ENCODE results near the gene QKI. TPM values are rescaled to one million over a fixed set of nuclear protein-coding genes. Genes with fewer than 3 reads are reported as not detected.

Gene QKI
- total RNA-seq, 1 donor from 2014 or later, result 290 TPM

DNA sequence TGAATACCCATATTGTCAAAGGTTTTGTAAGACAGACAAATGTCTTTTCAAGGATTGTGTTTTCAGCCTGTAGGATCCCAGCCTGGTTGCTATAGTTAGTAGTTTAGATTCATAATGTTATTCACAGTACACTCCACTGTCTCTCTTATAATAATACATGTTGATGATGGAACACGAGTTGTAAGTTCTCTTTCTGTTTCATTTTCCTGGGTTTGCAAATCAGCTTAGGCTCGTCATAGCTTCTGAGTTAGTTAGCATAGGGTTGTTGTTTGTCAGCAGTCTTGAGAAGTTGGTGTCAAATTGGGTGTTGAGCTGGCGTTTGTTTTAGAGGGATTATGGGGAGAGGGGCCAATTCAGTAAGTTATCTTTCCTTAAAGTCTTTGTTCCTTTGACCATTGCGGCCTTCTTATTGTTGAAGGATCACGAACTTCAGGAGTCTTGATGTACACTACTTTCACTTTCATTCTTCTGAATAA lies 45.8 kb downstream of the QKI start:
- peak overlapping the region; percentile 90 for H3K27ac Mint-ChIP-seq (ENCODE audit: unreplicated experiment)
- no peak for TF ChIP-seq CTCF (IDR thresholded peaks at IDR 0.05)
- DNase-seq (ENCODE audit: extremely low spot score, unreplicated experiment), result no peak
- peaks cover 70% of the 10 kb centered on the region for H3K4me1 Mint-ChIP-seq (ENCODE audit: unreplicated experiment)
- H3K4me3 Mint-ChIP-seq (ENCODE audit: unreplicated experiment), result peak overlapping the region; percentile 65
- no peaks in the 10 kb centered on the region for H3K9me3 Mint-ChIP-seq (ENCODE audit: unreplicated experiment)
- H3K27me3 Mint-ChIP-seq (ENCODE audit: unreplicated experiment), result no peaks in the 10 kb centered on the region
- peaks cover 59% of the 10 kb centered on the region for H3K36me3 Mint-ChIP-seq (ENCODE audit: unreplicated experiment)

GRCh38 chr6:163461696-163462095 lies 47.2 kb downstream of the QKI start:
- Mint-ChIP-seq H3K4me3 (ENCODE audit: unreplicated experiment) (no peak overlapping the region), H3K9me3 (ENCODE audit: unreplicated experiment) (no peaks in the 10 kb centered on the region), H3K4me1 (ENCODE audit: unreplicated experiment) (peaks cover 76% of the 10 kb centered on the region), H3K27ac (ENCODE audit: unreplicated experiment) (peak overlapping the region; percentile 90), H3K36me3 (ENCODE audit: unreplicated experiment) (peaks cover 53% of the 10 kb centered on the region), H3K27me3 (ENCODE audit: unreplicated experiment) (no peaks in the 10 kb centered on the region)
- DNase-seq (ENCODE audit: extremely low spot score, unreplicated experiment), result no peak
- TF ChIP-seq CTCF (IDR thresholded peaks at IDR 0.05), result no peak

DNA sequence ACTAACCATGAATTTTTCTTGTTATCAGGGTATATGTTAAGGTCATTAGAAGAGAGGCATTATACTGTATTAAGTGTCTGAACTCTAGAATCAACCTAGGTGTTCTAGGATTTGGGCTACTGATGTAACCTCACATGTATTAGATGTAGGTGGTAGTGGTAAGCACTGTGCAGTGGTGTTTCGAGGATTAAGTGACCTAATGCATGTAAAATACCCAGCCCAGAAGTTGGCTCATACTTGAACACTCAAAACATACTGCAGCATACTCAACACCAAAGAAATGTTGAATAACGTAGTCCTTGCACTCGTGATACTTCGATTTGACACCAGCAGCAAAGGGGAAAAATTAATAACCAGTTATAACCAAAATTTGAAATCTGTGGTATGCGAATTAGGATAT lies 48.7 kb downstream of the QKI start:
- Mint-ChIP-seq H3K27me3 (ENCODE audit: unreplicated experiment) (no peaks in the 10 kb centered on the region), H3K4me3 (ENCODE audit: unreplicated experiment) (no peak overlapping the region), H3K9me3 (ENCODE audit: unreplicated experiment) (peaks cover 2% of the 10 kb centered on the region), H3K27ac (ENCODE audit: unreplicated experiment) (no peak overlapping the region), H3K4me1 (ENCODE audit: unreplicated experiment) (peaks cover 76% of the 10 kb centered on the region), H3K36me3 (ENCODE audit: unreplicated experiment) (peaks cover 45% of the 10 kb centered on the region)
- DNase-seq (ENCODE audit: extremely low spot score, unreplicated experiment), result no peak
- no peak for TF ChIP-seq CTCF (IDR thresholded peaks at IDR 0.05)

DNA sequence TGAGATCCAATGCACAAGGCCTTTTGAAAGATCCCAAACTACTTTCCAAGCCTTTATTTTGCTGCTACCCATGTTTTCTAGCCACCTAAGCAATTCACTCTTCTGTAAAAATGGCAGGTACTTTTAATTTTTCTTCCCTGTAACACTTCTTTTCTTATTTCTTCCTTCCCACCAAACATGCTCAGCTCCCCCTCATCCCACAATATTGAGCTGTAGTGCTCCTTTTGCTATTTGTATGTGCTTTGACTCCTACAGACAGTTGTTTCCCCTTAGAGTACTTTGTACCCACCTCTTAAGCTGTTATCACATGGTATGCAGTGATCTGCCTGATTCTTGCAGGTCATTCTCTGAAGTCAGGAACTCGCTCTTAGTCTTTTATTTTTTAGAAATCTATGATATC lies 49.3 kb downstream of the QKI start:
- H3K36me3 Mint-ChIP-seq (ENCODE audit: unreplicated experiment), result peaks cover 49% of the 10 kb centered on the region
- no peak overlapping the region for H3K4me3 Mint-ChIP-seq (ENCODE audit: unreplicated experiment)
- TF ChIP-seq CTCF (IDR thresholded peaks at IDR 0.05), result no peak
- peaks cover 76% of the 10 kb centered on the region for H3K4me1 Mint-ChIP-seq (ENCODE audit: unreplicated experiment)
- H3K27me3 Mint-ChIP-seq (ENCODE audit: unreplicated experiment), result no peaks in the 10 kb centered on the region
- H3K27ac Mint-ChIP-seq (ENCODE audit: unreplicated experiment), result no peak overlapping the region
- no peak for DNase-seq (ENCODE audit: extremely low spot score, unreplicated experiment)
- peaks cover 4% of the 10 kb centered on the region for H3K9me3 Mint-ChIP-seq (ENCODE audit: unreplicated experiment)

DNA sequence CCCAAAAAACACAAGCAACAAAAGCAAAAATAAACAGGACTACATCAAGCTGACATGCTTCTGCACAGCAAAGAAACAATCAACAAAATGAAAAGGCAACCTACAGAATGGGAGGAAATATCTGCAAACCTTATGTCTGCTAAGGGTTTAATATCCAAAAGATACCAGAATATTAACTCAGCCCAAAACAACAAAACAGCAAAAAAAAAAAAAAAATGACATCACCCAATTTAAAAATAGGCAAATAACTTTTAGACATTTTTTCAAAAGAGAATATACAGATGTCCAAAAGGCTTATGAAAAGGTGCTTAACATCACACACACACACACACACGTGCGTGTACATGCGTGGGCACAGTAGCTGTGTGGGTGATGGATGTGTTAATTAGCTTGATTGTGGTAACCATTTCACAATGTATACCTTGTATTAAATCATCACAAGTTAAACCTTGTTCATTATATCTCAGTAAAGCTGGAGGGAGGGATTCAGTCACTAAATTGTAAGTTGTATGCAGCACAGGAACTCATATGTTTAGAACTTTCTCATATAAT lies 52.4 kb downstream of the QKI start:
- Mint-ChIP-seq H3K4me3 (ENCODE audit: unreplicated experiment) (no peak overlapping the region), H3K27me3 (ENCODE audit: unreplicated experiment) (no peaks in the 10 kb centered on the region), H3K36me3 (ENCODE audit: unreplicated experiment) (peaks cover 63% of the 10 kb centered on the region), H3K27ac (ENCODE audit: unreplicated experiment) (peak overlapping the region; percentile 53), H3K4me1 (ENCODE audit: unreplicated experiment) (peaks cover 57% of the 10 kb centered on the region), H3K9me3 (ENCODE audit: unreplicated experiment) (peaks cover 27% of the 10 kb centered on the region)
- no peak for DNase-seq (ENCODE audit: extremely low spot score, unreplicated experiment)
- TF ChIP-seq CTCF (IDR thresholded peaks at IDR 0.05), result no peak

Measured in osteocyte (in vitro differentiated cells).